ENCODE data around the gene PTPN11.

PTPN11 gene

GRCh38 chr12:112473056-112473455 is 54.3 kb downstream of the PTPN11 start:
- TF ChIP-seq, protein P1, sequence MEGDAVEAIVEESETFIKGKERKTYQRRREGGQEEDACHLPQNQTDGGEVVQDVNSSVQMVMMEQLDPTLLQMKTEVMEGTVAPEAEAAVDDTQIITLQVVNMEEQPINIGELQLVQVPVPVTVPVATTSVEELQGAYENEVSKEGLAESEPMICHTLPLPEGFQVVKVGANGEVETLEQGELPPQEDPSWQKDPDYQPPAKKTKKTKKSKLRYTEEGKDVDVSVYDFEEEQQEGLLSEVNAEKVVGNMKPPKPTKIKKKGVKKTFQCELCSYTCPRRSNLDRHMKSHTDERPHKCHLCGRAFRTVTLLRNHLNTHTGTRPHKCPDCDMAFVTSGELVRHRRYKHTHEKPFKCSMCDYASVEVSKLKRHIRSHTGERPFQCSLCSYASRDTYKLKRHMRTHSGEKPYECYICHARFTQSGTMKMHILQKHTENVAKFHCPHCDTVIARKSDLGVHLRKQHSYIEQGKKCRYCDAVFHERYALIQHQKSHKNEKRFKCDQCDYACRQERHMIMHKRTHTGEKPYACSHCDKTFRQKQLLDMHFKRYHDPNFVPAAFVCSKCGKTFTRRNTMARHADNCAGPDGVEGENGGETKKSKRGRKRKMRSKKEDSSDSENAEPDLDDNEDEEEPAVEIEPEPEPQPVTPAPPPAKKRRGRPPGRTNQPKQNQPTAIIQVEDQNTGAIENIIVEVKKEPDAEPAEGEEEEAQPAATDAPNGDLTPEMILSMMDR (conservative IDR thresholded peaks at IDR 0.05; ENCODE audit: low read depth) = no peak
- CTCF ChIA-PET = interaction anchor here (1.4 kb wide), 2 partner anchors 9 to 14 kb away, joined by 3 read pairs; no protein-coding TSS in a partner anchor
- POLR2A ChIA-PET (ENCODE audit: low non-redundant PET) = interaction anchor here (0.5 kb wide), 1 partner anchor 55 kb away, joined by 3 read pairs; the partner anchor contains the start of gene PTPN11
- no peak for DNase-seq (ENCODE audit: low spot score)
- H3K27ac ChIP-seq = no peak overlapping the region

- ChIA-PET CTCF (no interaction called here), POLR2A (ENCODE audit: low non-redundant PET) (no interaction called here)
- TF ChIP-seq, protein P1 (conservative IDR thresholded peaks at IDR 0.05; ENCODE audit: low read depth) = no peak
- no peak overlapping the region for H3K27ac ChIP-seq
- DNase-seq (ENCODE audit: low spot score) = no peak
These were observed 60.7 kb downstream of the PTPN11 start for GRCh38 chr12:112479413-112479812.

DNA sequence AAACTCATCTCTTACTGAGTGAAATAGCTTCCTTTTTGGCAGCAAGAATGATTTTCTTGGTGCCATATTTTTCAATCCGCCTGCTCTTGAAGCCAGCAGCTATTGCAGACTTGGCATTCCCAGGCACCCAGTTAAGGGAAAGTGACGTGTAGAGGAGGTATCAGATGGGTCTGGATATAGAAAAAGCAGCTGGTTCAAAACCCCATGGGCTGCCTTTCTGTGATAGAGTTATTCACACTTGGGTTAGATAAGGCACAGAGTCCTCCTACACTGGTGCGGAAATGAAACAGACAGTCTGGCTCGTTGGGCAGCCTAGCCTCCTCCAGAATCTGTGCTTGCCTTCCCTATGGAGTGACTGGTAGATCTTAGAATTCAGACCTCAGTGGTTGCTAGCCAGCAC is 62.2 kb downstream of the PTPN11 start:
- TF ChIP-seq, protein P1 (conservative IDR thresholded peaks at IDR 0.05; ENCODE audit: low read depth) = no peak
- no peak overlapping the region for H3K27ac ChIP-seq
- CTCF ChIA-PET = no interaction called here
- DNase-seq (ENCODE audit: low spot score) = no peak
- POLR2A ChIA-PET (ENCODE audit: low non-redundant PET) = no interaction called here

GRCh38 chr12:112482733-112483132 is 64.0 kb downstream of the PTPN11 start:
- ChIA-PET POLR2A (ENCODE audit: low non-redundant PET) (no interaction called here), CTCF (no interaction called here)
- no peak overlapping the region for H3K27ac ChIP-seq
- no peak for DNase-seq (ENCODE audit: low spot score)
- TF ChIP-seq, protein P1 (conservative IDR thresholded peaks at IDR 0.05; ENCODE audit: low read depth) = no peak

GRCh38 chr12:112486361-112486760 is 67.6 kb downstream of the PTPN11 start:
- ChIA-PET POLR2A (ENCODE audit: low non-redundant PET) (no interaction called here), CTCF (interaction anchor here (1.6 kb wide), 1 partner anchor 14 kb away, joined by 3 read pairs; no protein-coding TSS in a partner anchor)
- TF ChIP-seq, protein P1 (conservative IDR thresholded peaks at IDR 0.05; ENCODE audit: low read depth) = no peak
- H3K27ac ChIP-seq = no peak overlapping the region
- no peak for DNase-seq (ENCODE audit: low spot score)

- DNase-seq (ENCODE audit: low spot score) = no peak
- POLR2A ChIA-PET (ENCODE audit: low non-redundant PET) = no interaction called here
- TF ChIP-seq, protein P1 (conservative IDR thresholded peaks at IDR 0.05; ENCODE audit: low read depth) = no peak
- no peak overlapping the region for H3K27ac ChIP-seq
- CTCF ChIA-PET = no interaction called here
These were observed 69.6 kb downstream of the PTPN11 start for GRCh38 chr12:112488257-112488876.

Data from RWPE1 (cell line).